Urinary bladder (tissue), 4 donors: Measurements from ENCODE around the gene PDE4C. TPM values are rescaled to one million over a fixed set of nuclear protein-coding genes. Genes with fewer than 3 reads are reported as not detected.

Experiments
- DNase-seq: peaks from one replicate; pipeline ENCODE4 v3.0.0-alpha.2; 2015; ENCODE audit errors: extremely low spot score
- H3K27ac ChIP-seq: one replicate; pipeline ENCODE4 v1.5.1; 2013; ENCODE audit warnings: low read depth, mild to moderate bottlenecking, moderate library complexity
- H3K36me3 ChIP-seq: one replicate; pipeline ENCODE4 v1.6.1; 2013; ENCODE audit warnings: mild to moderate bottlenecking, moderate library complexity; ENCODE audit not compliant: insufficient read depth
- H3K4me1 ChIP-seq: one replicate; pipeline ENCODE4 v1.6.1; 2013; ENCODE audit warnings: mild to moderate bottlenecking, moderate library complexity; ENCODE audit not compliant: insufficient read depth
- H3K4me3 ChIP-seq: one replicate; pipeline ENCODE4 v1.5.1; 2013; ENCODE audit warnings: low read depth, low read length
- WGBS: extraction: QIAGEN DNeasy Blood & Tissue Kit; methylation state at CpG from one replicate; pipeline ENCODE4 v1.1.7; 2013; 5-methylcytosine and 5-hydroxymethylcytosine counted together
- polyA plus RNA-seq: library from polyadenylated mRNA; stranded (reverse); fragments of 200-250 nt; gene quantifications from one replicate; pipeline ENCODE4 v1.2.3, GENCODE V29; 2013
- total RNA-seq: library from RNA; depleted of rRNA; stranded (reverse); fragments of >200 nt; gene quantifications from one replicate; pipeline ENCODE4 v1.2.3, GENCODE V29; 2014
- donor health status: healthy with polysubstance abuse.
- donor health status: healthy.

Gene PDE4C
- total and polyA plus RNA-seq, 2 donors: 1.1 to 1.7 TPM

DNA sequence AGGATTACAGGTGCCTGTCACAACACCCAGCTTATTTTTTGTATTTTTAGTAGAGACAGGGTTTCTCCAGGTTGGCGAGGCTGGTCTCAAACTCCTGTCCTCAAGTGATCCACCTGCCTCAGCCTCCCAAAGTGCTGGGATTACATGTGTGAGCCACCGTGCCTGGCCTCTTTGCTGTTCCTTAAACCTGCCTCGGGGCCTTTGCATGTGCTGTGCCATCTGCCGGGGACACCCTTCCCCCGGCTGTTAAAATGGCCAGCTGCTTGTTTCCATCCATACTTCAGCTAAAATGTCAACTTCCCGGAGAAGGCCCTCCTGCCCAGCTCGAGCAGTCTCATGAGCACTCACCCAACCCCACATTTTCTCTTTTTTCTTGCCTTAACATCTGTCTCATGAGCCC lies 19.1 kb upstream of the PDE4C start:
- DNase-seq: no peak
- Histone ChIP-seq H3K36me3 (no peaks in the 10 kb centered on the region), H3K4me3 (no peak overlapping the region), H3K4me1 (no peaks in the 10 kb centered on the region), H3K27ac (no peak overlapping the region)
- 72% methylated on average over 7 of the region's 7 CpGs for WGBS

DNA sequence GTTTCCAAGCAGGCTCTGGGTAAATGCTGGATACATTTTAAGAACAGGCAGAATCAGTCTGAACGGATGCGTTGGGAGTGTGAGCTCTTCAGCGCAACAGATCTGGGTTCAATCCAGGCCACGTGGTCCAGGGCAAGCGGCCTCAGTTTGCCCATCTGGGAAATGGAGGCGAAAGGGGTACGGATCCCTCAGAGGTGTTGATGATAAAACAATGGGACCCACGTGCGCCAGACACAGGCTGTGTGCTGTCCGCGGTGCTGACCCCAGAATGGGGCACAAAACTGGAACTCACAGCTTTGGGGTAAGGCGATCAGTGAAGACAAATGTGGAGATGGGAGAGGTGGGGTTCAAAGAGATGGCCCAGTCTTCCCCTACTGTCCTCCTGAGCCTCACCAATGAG lies 13.1 kb upstream of the PDE4C start:
- no peak for DNase-seq
- Histone ChIP-seq H3K4me3 (no peak overlapping the region), H3K36me3 (no peaks in the 10 kb centered on the region), H3K4me1 (no peaks in the 10 kb centered on the region), H3K27ac (no peak overlapping the region)
- WGBS: 30% methylated on average over 12 of the region's 12 CpGs

DNA sequence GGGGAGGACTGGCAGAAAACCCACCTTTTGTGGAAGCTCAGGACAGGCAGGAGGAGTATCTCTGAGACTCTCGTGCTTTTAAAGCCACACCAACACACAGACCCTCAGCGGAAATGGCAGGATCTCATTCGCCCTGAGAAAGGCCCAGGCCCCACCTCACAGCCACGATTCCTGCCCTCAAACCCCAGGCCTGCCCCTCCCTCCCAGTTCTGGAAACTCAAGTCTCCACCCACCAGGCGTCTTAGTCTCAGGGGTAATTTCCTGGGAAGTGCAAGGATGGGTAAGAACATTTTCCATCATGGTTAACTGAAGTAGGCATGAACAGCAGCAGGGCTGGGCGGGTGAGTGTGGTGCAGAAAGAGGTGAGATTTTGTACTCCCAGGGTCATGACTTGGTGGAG lies 8.0 kb upstream of the PDE4C start:
- no peaks in the 10 kb centered on the region for H3K4me1 ChIP-seq
- H3K27ac ChIP-seq: no peak overlapping the region
- 30% methylated on average over 6 of the region's 6 CpGs for WGBS
- no peak overlapping the region for H3K4me3 ChIP-seq
- no peak for DNase-seq
- no peaks in the 10 kb centered on the region for H3K36me3 ChIP-seq

DNA sequence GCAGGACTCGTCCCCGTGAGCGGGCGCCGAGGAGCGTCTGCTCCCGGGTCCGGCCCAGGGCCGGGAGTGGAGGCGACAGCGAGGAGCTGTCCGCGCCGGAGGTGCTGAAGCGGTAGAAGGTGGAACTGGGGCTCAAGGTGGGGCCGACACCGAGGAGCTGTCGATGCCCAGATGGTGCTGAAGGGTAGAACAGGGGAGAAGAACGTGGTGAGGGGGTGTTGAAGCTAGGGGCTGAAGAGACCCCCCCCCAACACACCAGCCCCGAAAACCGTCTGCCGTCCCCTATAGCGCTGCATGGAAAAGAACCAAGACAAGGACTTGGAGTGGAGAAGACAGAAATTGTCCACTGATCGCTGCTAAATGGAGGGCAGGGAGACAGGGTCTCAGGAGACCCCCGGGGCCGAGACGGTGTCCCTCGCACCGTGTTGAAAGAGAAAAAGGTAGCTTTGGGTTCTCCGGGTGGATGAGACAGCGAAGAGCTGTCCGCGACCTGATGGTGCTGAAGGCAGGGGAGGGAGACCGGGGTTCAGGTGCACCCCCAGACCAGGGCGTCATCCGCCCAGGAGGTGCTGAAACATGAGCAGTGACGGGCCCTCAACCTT lies 7.1 kb upstream of the PDE4C start:
- DNase-seq: no peak
- H3K4me3 ChIP-seq: no peak overlapping the region
- no peak overlapping the region for H3K27ac ChIP-seq
- H3K4me1 ChIP-seq: no peaks in the 10 kb centered on the region
- WGBS: 14% methylated on average over 37 of the region's 37 CpGs
- H3K36me3 ChIP-seq: no peaks in the 10 kb centered on the region

DNA sequence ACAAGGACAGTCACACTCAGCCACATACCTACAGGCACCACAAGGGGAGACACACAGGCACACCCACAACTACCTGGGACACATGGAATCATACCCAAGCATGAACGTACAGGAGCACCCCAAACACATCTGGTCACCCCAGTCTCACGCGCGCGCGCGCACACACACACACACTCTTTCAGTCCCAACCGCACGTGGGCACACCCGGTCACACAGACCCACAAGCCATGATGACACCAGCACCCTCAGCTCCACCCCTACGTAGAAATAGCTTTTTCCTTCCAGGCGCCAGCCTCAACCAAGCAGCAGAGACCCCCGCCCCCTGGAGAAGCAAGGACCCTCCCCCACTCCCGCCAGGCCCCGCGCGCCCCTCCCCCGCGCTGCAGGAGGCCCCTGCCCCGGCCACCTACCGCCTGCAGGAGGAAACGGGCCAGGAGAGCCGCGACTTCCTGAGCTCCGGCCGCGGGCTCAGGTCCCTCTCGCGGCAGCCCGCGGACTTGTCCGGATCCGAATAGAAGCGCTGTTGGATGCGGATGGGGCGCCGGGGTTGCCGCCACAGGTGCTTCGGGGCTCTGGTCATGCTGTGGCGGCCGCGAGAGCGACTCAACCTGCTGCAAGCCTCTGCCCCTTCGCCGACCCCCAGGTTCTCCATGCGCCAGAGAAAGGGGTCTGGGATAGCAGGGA lies 6.4 kb upstream of the PDE4C start:
- H3K27ac ChIP-seq: no peak overlapping the region
- no peak overlapping the region for H3K4me3 ChIP-seq
- 2% methylated on average over 46 of the region's 46 CpGs for WGBS
- no peak for DNase-seq
- no peaks in the 10 kb centered on the region for H3K4me1 ChIP-seq
- H3K36me3 ChIP-seq: no peaks in the 10 kb centered on the region

DNA sequence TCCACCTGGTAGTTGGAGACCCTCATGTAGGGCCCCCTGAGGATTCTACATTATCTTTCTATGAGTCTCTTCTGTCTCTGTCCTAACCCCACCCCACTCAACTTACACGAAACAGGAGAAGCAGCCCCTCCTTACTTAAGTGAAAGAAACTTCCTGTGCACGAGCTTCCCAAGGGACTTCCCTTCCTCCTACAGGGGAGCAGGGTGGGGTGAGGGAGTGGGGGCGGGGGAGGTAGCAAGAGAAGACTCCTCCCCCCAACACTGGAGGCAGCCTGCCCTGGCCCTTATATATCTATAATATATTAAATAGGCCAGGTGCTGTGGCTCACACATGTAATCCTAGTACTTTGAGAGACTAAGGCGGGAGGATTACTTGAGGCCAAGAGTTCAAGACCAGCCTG lies 5.5 kb upstream of the PDE4C start:
- H3K4me1 ChIP-seq: no peaks in the 10 kb centered on the region
- H3K36me3 ChIP-seq: no peaks in the 10 kb centered on the region
- H3K4me3 ChIP-seq: no peak overlapping the region
- no peak overlapping the region for H3K27ac ChIP-seq
- no peak for DNase-seq
- WGBS: 20% methylated on average over 4 of the region's 4 CpGs

DNA sequence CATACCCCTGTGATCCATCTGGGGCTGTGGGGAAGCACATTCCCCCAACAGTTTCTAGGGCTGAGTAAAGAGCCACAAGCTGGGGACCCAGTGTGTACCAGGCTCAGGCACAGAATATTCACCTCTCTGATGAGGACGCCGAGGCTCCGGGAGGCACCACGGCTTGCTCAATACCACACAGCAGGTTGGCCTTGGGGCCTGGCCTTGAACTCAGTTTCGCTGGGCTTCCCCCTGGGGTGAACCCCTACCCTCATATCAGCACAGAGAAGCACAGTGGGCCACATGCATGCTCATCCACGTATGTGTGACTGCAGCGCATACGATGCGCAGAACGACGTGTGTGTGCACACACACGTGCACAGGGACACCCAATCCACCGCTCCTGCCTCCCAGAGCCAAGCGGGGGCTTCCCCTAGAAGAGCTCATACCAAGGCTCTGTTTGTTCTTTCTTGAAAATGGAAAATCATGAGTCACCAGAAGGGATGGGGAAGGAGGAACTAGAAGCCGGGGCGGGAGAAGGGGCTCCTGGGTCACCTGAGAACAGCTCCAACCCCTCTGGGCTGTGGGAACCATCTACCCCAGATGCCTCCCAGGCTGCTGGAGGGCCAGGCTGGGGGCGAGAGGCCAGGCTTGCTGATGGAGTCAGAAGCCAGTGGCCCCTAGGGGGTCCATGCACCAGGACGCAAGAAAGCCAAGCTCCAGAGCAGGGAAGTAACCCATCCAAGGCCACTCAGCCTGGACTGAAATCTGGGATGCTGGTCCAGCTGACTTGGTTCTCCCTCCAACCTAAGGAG lies 4.9 kb upstream of the PDE4C start:
- Histone ChIP-seq H3K27ac (no peak overlapping the region), H3K4me1 (no peaks in the 10 kb centered on the region), H3K36me3 (no peaks in the 10 kb centered on the region), H3K4me3 (no peak overlapping the region)
- WGBS: 55% methylated on average over 18 of the region's 18 CpGs
- DNase-seq: no peak

DNA sequence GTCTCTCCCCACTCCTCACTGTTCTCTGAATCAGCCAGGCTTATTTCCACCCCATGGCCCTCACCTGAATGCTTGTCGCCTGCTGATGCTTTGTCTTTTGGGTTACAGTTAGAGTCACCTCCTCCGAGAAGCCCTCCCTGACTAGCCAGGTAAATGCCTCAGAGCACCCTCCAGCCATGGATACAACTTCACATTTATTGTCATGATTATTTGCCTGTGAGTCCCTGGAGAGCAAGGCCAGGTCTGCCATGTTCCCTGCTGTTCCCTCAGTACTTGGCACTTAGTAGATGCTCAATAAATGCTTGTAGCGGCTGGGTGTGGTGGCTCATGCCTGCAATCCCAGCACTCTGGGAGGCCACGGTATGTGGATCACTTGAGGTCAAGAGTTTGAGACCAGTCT lies 3.7 kb upstream of the PDE4C start:
- no peak for DNase-seq
- Histone ChIP-seq H3K36me3 (no peaks in the 10 kb centered on the region), H3K4me3 (no peak overlapping the region), H3K27ac (no peak overlapping the region), H3K4me1 (no peaks in the 10 kb centered on the region)
- 78% methylated on average over 4 of the region's 4 CpGs for WGBS

DNA sequence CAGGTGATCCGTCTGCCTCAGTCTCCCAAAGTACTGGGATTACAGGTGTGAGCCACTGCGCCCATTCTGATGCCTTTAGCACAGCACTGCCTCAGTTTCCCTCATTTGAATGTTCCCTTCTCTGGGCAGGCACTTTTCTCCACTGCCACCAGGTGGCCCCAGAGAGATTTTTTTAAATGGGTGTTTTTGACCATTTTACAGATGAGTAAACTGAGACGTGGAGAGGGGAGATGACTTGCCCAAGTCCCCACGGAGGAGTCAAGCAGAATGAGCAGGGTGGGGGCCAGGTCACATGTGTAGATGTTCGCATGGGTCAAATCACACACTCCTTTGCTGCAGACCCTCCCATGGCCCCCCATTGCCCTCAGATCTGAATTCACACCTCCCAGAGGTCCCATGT lies 3.2 kb upstream of the PDE4C start:
- Histone ChIP-seq H3K36me3 (no peaks in the 10 kb centered on the region), H3K4me1 (no peaks in the 10 kb centered on the region), H3K27ac (no peak overlapping the region), H3K4me3 (no peak overlapping the region)
- no peak for DNase-seq
- 70% methylated on average over 5 of the region's 5 CpGs for WGBS

DNA sequence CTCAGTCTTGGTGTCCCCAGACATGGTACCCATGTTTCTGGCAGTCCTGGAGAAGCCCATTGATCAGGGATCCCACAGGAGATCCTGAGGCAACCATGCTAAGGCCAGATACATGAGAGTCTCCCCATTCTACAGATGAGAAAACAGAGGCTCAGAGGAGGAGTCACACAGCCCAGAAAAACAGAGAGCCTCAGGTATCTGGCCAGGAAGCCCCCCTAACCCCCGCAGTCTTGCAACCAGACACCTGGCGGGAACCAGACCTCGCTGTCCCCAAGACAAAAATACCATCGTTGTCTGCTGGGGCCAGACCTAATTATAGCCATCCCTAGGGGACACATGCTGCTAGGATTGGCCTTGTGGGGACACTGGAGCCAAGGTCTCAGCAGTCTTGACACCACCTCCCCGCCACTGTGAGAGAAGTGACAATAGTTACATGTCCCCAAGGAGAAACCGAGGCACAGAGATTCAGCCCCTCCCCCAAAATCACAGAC lies 1.6 kb upstream of the PDE4C start:
- 77% methylated on average over 6 of the region's 6 CpGs for WGBS
- no peak overlapping the region for H3K27ac ChIP-seq
- no peak overlapping the region for H3K4me3 ChIP-seq
- no peaks in the 10 kb centered on the region for H3K36me3 ChIP-seq
- no peaks in the 10 kb centered on the region for H3K4me1 ChIP-seq
- no peak for DNase-seq

DNA sequence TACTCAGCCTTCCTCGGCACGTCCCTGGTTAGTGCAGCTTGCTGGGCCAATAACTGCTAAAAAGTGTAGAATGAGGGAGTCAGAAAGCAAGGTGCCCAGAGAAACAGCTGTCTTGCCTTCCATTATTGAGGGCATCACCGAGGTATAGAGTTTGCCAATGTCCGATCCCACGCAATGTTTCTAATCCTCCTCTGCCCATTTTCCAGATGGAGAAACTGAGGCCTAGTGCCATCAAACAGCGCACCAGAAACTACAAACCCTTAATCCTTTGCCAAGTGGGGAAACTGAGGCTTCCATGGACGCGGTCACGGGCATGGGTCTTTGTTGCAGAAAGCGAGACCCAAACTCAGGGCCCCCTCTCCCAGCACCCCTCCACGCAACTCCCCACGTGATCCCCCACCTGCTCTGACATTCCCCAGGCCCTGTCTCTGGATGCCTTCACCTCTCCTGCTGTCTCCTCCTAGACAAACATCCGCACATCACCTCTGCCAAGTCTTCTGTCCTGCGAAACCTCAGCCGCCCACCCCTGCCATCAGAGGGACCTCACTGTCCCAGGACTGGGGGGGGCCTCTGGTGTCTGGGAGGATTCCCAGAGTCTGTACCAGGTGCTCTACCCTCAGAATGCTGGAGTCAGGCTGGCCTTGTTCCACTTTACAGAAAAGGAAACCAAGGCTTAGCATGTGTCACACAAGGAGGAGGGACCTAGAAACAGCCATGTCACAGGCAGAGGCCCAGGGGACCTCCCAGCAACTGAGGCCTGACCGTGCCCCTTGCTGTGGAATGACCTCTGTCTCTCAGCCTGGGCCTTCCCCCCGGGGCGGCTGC lies 930 bp upstream of the PDE4C start:
- 79% methylated on average over 18 of the region's 18 CpGs for WGBS
- H3K27ac ChIP-seq: no peak overlapping the region
- DNase-seq: no peak

DNA sequence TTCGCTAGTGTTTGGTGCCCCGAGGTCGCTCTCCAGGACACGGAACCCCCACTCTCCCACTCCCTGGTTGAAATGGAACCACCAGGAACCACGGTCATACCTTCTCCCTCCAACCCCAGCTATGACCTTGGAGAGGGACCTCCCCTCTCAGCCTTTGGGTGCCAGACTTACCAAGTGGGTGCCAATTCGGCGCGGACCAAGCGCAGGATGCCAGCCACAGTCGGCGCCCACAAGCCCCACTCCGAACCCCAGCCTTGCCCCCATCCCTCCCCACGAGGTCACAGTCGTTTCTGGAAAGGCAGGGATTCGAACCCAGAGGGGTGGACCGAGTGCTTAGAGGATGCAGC lies 910 bp downstream of the PDE4C start:
- DNase-seq: no peak
- H3K36me3 ChIP-seq: no peaks in the 10 kb centered on the region
- 21% methylated on average over 16 of the region's 16 CpGs for WGBS
- H3K4me3 ChIP-seq: no peak overlapping the region
- H3K4me1 ChIP-seq: no peaks in the 10 kb centered on the region
- H3K27ac ChIP-seq: no peak overlapping the region

More for the DNA sequence above, 930 bp upstream of the PDE4C start:
- no peaks in the 10 kb centered on the region for H3K36me3 ChIP-seq
- no peak overlapping the region for H3K4me3 ChIP-seq
- no peaks in the 10 kb centered on the region for H3K4me1 ChIP-seq

DNA sequence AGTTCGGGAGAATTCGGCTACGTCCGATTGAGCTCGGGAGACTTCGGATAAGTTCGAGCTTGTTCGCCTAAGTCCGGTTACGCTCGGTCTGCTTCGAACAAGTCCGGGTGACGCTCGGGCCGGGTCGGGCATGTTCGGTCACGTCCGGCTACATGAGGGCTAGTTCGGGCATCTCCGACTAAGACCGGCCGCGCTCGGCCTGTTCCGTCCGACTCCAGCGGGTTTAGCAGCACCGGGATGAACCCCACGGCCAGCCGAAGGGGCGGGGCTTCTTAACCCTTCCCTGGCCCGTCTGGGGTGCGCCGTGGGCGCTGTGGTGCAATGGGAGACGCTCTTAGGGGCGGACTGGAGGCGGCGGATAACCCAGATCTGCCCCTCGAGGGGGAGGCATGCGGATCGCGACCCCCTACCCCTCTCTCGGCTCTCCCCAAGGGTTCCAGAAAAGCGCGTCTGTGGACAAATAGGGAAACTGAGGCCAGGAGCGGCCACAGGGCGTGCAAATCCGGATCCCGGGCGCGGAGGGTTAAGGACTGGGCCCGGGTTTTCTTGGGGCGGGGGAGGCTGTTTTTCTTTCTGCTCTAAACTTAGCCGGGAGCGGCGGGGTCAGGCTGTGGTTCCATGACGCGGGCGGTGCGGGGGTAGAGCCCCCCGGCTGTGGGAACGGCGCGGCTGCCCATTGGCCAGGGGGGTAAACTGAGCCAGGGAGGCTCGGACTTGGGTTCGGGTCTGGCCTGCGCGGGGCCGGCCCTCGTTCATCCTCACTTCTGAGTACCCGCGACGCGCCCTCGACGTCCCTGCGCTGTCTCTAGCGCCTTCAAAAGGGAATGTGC lies 1.5 kb downstream of the PDE4C start:
- no peak overlapping the region for H3K4me3 ChIP-seq
- DNase-seq: peak; percentile 94
- H3K36me3 ChIP-seq: no peaks in the 10 kb centered on the region
- WGBS: 1% methylated on average over 81 of the region's 81 CpGs
- no peaks in the 10 kb centered on the region for H3K4me1 ChIP-seq
- no peak overlapping the region for H3K27ac ChIP-seq
